H9 (cell line): Measurements from ENCODE around the gene GLRA2. TPM values are rescaled to one million over a fixed set of nuclear protein-coding genes. Genes with fewer than 3 reads are reported as not detected.

Source experiments
- DNase-seq: peaks from one replicate; pipeline ENCODE4 v3.0.0-alpha.2; 2017
- H2AFZ ChIP-seq: one replicate; pipeline ENCODE4 v1.6.1; 2013; ENCODE audit warnings: mild to moderate bottlenecking, low read length, control low read depth, moderate library complexity
- H2AK5ac ChIP-seq: 2 replicates; pipeline ENCODE4 v1.6.1; 2013; ENCODE audit warnings: low read length, control low read depth, mixed read lengths; ENCODE audit not compliant: insufficient read length
- H2BK120ac ChIP-seq: one replicate; pipeline ENCODE4 v1.6.1; 2013; ENCODE audit warnings: low read depth, mild to moderate bottlenecking, low read length, control low read depth, inconsistent platforms; ENCODE audit not compliant: poor library complexity, severe bottlenecking
- H2BK12ac ChIP-seq: 2 replicates; pipeline ENCODE4 v1.6.1; 2013; ENCODE audit warnings: low read length, control low read depth, mixed read lengths, low read depth; ENCODE audit not compliant: insufficient read length
- H2BK15ac ChIP-seq: 2 replicates; pipeline ENCODE4 v1.6.1; 2013; ENCODE audit warnings: low read depth, low read length, control low read depth
- H2BK20ac ChIP-seq: one replicate; pipeline ENCODE4 v1.6.1; 2013; ENCODE audit warnings: low read depth, mild to moderate bottlenecking, low read length, control low read depth, inconsistent platforms; ENCODE audit not compliant: poor library complexity, severe bottlenecking
- H2BK5ac ChIP-seq: 2 replicates; pipeline ENCODE4 v1.6.1; 2013; ENCODE audit warnings: low read length, control low read depth, mixed read lengths; ENCODE audit not compliant: insufficient read length
- H3K14ac ChIP-seq: 2 replicates; pipeline ENCODE4 v1.6.1; 2013; ENCODE audit warnings: low read length, control low read depth; ENCODE audit not compliant: insufficient read depth
- H3K18ac ChIP-seq: 2 replicates; pipeline ENCODE4 v1.6.1; 2013; ENCODE audit warnings: low read depth, mild to moderate bottlenecking, mixed read lengths, low read length, control low read depth; ENCODE audit not compliant: insufficient read length
- H3K23ac ChIP-seq: 2 replicates; pipeline ENCODE4 v1.6.1; 2013; ENCODE audit warnings: low read length, control low read depth, mixed read lengths, low read depth; ENCODE audit not compliant: insufficient read length
- H3K23me2 ChIP-seq: 2 replicates; pipeline ENCODE4 v1.6.1; 2013; ENCODE audit warnings: low read depth, mild to moderate bottlenecking, mixed read lengths, low read length, control low read depth; ENCODE audit not compliant: insufficient read length, poor library complexity, severe bottlenecking
- H3K27ac ChIP-seq: 2 replicates; pipeline ENCODE4 v1.5.1; 2013; ENCODE audit warnings: low read length, control low read depth, mixed read lengths, low read depth; ENCODE audit not compliant: insufficient read length
- H3K27me3 ChIP-seq: 2 replicates; pipeline ENCODE4 v1.6.1; 2013; ENCODE audit warnings: low read length, control low read depth, inconsistent platforms; ENCODE audit not compliant: insufficient read depth
- H3K4ac ChIP-seq: 2 replicates; pipeline ENCODE4 v1.6.1; 2013; ENCODE audit warnings: low read depth, mild to moderate bottlenecking, control low read depth, inconsistent platforms, low read length, moderate library complexity
- H3K4me1 ChIP-seq: 2 replicates; pipeline ENCODE4 v1.6.1; 2013; ENCODE audit warnings: low read length, control low read depth, inconsistent platforms; ENCODE audit not compliant: insufficient read depth
- H3K4me2 ChIP-seq: 2 replicates; pipeline ENCODE4 v1.6.1; 2013; ENCODE audit warnings: low read length, control low read depth, mixed read lengths; ENCODE audit not compliant: insufficient read length, insufficient read depth
- H3K56ac ChIP-seq: 2 replicates; pipeline ENCODE4 v1.6.1; 2013; ENCODE audit warnings: low read depth, mild to moderate bottlenecking, mixed read lengths, low read length, control low read depth; ENCODE audit not compliant: insufficient read length
- H3K79me1 ChIP-seq: 2 replicates; pipeline ENCODE4 v1.6.1; 2013; ENCODE audit warnings: low read depth, mild to moderate bottlenecking, moderate library complexity, low read length, control low read depth, inconsistent platforms; ENCODE audit not compliant: insufficient read depth, poor library complexity, severe bottlenecking
- H3K79me2 ChIP-seq: 2 replicates; pipeline ENCODE4 v1.6.1; 2013; ENCODE audit warnings: low read length, control low read depth, inconsistent platforms; ENCODE audit not compliant: insufficient read depth
- H3K9ac ChIP-seq: 2 replicates; pipeline ENCODE4 v1.6.1; 2013; ENCODE audit warnings: low read length, control low read depth, mixed read lengths; ENCODE audit not compliant: insufficient read length; ENCODE audit errors: extremely low read depth
- H3K9me3 ChIP-seq: one replicate; pipeline ENCODE4 v1.6.1; 2013; ENCODE audit warnings: low read depth, low read length, inconsistent platforms; ENCODE audit not compliant: control insufficient read depth
- H3T11ph ChIP-seq: one replicate; pipeline ENCODE4 v1.6.1; 2013; ENCODE audit warnings: mild to moderate bottlenecking, low read length, control low read depth, inconsistent platforms
- H4K20me1 ChIP-seq: one replicate; pipeline ENCODE4 v1.6.1; 2013; ENCODE audit not compliant: control insufficient read depth, insufficient read length, insufficient read depth
- H4K5ac ChIP-seq: 2 replicates; pipeline ENCODE4 v1.6.1; 2013; ENCODE audit warnings: low read depth, mild to moderate bottlenecking, mixed read lengths, low read length, control low read depth; ENCODE audit not compliant: insufficient read length
- H4K8ac ChIP-seq: replicated peaks from 2 replicates; pipeline ENCODE4 v1.6.1; 2013; ENCODE audit warnings: low read length, control low read depth, mixed read lengths, low read depth; ENCODE audit not compliant: insufficient read length
- H4K91ac ChIP-seq: 2 replicates; pipeline ENCODE4 v1.6.1; 2013; ENCODE audit warnings: low read depth, mild to moderate bottlenecking, moderate library complexity, mixed read lengths, low read length, control low read depth; ENCODE audit not compliant: insufficient read length
- H3K27ac Mint-ChIP-seq, 3 experiments: 2 replicates in 2 of 3; 3 replicates in 1 of 3; pipeline ENCODE4 v1.8.0; 2020 to 2021; ENCODE audit warnings: mixed read lengths in 3 of 3, mild to moderate bottlenecking in 1 of 3, moderate library complexity in 1 of 3
- H3K27me3 Mint-ChIP-seq: 2 replicates; pipeline ENCODE4 v1.8.0; 2021; ENCODE audit warnings: low read depth, mild to moderate bottlenecking, moderate library complexity, mixed read lengths
- H3K36me3 Mint-ChIP-seq, 3 experiments: 2 replicates in 2 of 3; 3 replicates in 1 of 3; pipeline ENCODE4 v1.8.0; 2020 to 2021; ENCODE audit warnings: low read depth in 3 of 3, mixed read lengths in 3 of 3; ENCODE audit not compliant: insufficient read depth in 1 of 3
- H3K4me1 Mint-ChIP-seq, 2 experiments: 2 replicates each; pipeline ENCODE4 v1.8.0; 2020; ENCODE audit warnings: mixed read lengths in 2 of 2
- H3K4me3 Mint-ChIP-seq, 2 experiments: 2 replicates in 1 of 2; 3 replicates in 1 of 2; pipeline ENCODE4 v1.8.0; 2020 to 2021; ENCODE audit warnings: mild to moderate bottlenecking in 2 of 2, mixed read lengths in 2 of 2, moderate library complexity in 1 of 2
- H3K9me3 Mint-ChIP-seq, 2 experiments: 2 replicates in 1 of 2; 3 replicates in 1 of 2; pipeline ENCODE4 v1.8.0; 2020; ENCODE audit warnings: mild to moderate bottlenecking in 2 of 2, mixed read lengths in 2 of 2, moderate library complexity in 1 of 2
- WGBS: extraction: QIAGEN DNeasy Blood & Tissue Kit; methylation state at CpG from one replicate; pipeline ENCODE4 v1.1.7; 2013; ENCODE audit warnings: missing lambda C conversion rate, low lambda C conversion rate, mixed read lengths; ENCODE audit not compliant: insufficient read length; ENCODE audit errors: extremely low coverage; 5-methylcytosine and 5-hydroxymethylcytosine counted together
- total RNA-seq: library from RNA; stranded (reverse); gene quantifications from 2 replicates; pipeline ENCODE4 v1.2.1, GENCODE V29; 2021
- TF ChIP-seq, protein P1 (sequence below): fragments of 200-600 bp; sonication (generic); conservative IDR thresholded peaks from 3 replicates; pipeline ENCODE4 v1.8.0; 2021; ENCODE audit warnings: antibody characterized with exemption, mild to moderate bottlenecking

Gene GLRA2
- total RNA-seq, 1 experiment from 2014 or later, result not detected

DNA sequence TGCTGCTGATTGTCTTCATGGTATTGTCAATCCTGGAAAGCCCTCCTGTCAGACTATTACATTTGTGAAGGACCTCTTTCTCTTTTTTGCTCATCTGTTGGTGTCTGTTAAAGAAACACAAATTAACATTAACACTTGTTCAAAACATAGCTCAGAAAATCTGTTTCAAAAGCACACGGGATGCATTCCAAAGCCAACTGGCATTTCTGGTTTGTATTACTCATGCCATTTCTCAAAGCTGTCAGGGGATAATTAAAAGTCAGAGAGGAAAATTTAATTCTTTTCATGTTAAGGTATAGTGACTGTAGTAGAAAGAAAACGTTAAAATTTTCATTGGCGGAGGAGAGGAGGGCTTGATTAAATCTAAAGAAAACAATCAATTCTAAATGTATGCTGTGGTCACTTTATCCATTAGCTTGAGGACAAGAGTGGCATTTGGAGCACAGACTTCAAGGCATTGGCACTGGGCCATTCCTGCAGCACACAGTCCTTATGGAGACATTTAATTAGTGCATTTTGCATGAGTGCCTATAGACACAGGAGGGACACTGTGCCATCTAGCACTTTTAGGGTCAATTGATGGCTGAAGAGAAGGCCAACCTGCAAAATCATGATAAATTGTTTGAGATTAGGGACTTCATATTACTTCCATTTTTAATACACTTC, 21.2 kb upstream of the GLRA2 start:
- no peak overlapping the region for H2BK20ac ChIP-seq
- H2BK5ac ChIP-seq, result no peak overlapping the region
- H4K91ac ChIP-seq, result no peak overlapping the region
- no peaks in the 10 kb centered on the region for H3K36me3 Mint-ChIP-seq
- H3K4me2 ChIP-seq, result no peak overlapping the region
- H3K27me3 ChIP-seq, result no peaks in the 10 kb centered on the region
- no peak overlapping the region for H4K8ac ChIP-seq
- no CpG with 5 or more reads among the region's 3 CpGs for WGBS
- H3K18ac ChIP-seq, result no peak overlapping the region
- no peak overlapping the region for H2BK12ac ChIP-seq
- H2AK5ac ChIP-seq, result no peak overlapping the region
- DNase-seq, result no peak
- H3K14ac ChIP-seq, result no peak overlapping the region
- H3K9me3 Mint-ChIP-seq, result peaks cover 62 to 66% of the 10 kb centered on the region in 2 experiments
- H3K23ac ChIP-seq, result no peak overlapping the region
- no peak overlapping the region for H2BK120ac ChIP-seq
- TF ChIP-seq, protein P1, sequence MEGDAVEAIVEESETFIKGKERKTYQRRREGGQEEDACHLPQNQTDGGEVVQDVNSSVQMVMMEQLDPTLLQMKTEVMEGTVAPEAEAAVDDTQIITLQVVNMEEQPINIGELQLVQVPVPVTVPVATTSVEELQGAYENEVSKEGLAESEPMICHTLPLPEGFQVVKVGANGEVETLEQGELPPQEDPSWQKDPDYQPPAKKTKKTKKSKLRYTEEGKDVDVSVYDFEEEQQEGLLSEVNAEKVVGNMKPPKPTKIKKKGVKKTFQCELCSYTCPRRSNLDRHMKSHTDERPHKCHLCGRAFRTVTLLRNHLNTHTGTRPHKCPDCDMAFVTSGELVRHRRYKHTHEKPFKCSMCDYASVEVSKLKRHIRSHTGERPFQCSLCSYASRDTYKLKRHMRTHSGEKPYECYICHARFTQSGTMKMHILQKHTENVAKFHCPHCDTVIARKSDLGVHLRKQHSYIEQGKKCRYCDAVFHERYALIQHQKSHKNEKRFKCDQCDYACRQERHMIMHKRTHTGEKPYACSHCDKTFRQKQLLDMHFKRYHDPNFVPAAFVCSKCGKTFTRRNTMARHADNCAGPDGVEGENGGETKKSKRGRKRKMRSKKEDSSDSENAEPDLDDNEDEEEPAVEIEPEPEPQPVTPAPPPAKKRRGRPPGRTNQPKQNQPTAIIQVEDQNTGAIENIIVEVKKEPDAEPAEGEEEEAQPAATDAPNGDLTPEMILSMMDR, result no peak
- H2AFZ ChIP-seq, result no peak overlapping the region
- no peak overlapping the region for H3K4ac ChIP-seq
- H3K4me3 Mint-ChIP-seq, result no peak overlapping the region
- no peak overlapping the region for H2BK15ac ChIP-seq
- H3K79me1 ChIP-seq, result no peaks in the 10 kb centered on the region
- H3K27me3 Mint-ChIP-seq, result no peaks in the 10 kb centered on the region; the same call in none of the 2 replicates
- no peak overlapping the region for H3T11ph ChIP-seq
- H3K4me1 ChIP-seq, result no peaks in the 10 kb centered on the region
- H3K27ac Mint-ChIP-seq, result no peak overlapping the region
- no peak overlapping the region for H3K9ac ChIP-seq
- no peaks in the 10 kb centered on the region for H3K23me2 ChIP-seq
- no peak overlapping the region for H4K5ac ChIP-seq
- H3K79me2 ChIP-seq, result no peaks in the 10 kb centered on the region
- H3K56ac ChIP-seq, result no peak overlapping the region
- no peaks in the 10 kb centered on the region for H3K4me1 Mint-ChIP-seq
- H3K9me3 ChIP-seq, result no peaks in the 10 kb centered on the region
- H4K20me1 ChIP-seq, result no peaks in the 10 kb centered on the region
- H3K27ac ChIP-seq, result no peak overlapping the region
